ENCODE data around the gene NBEAL2. TPM values are rescaled to one million over a fixed set of nuclear protein-coding genes. Genes with fewer than 3 reads are reported as not detected.

NBEAL2 gene
- total RNA-seq, 1 experiment from 2014 or later = 80.0 TPM

DNA sequence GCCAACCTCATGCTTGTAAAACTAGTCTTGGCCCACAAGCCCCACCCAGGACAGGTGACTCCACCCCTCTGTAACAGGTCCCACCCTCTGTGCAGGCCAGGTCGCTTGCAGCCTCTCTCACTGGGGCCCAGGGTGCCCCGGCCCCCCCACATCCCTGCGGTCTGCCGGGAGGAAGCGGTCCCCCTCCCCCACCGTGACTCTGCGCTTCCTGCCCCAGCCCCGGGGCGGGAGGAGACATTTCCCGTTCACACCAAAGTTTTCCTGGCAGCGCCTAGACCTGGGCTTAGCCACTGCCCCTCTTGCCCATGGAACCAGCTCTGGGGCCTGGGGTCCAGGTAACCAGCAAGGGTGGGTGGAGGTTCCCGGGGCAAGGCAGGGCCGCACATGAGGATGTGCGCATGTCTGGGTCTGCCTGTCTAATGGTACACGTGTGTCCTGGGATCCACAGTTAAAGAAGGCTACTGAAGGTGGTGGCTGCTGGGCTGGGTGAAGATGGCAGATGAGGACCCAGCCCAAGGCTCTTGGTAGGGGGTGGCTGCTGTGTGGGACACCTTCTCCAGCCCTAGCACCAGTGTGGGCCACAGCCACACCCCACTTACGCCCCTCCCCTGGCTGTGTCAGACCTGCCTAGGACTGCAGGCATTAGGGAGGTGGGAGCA, 8.4 kb downstream of the NBEAL2 start (continued):
- TF ChIP-seq, protein P1, sequence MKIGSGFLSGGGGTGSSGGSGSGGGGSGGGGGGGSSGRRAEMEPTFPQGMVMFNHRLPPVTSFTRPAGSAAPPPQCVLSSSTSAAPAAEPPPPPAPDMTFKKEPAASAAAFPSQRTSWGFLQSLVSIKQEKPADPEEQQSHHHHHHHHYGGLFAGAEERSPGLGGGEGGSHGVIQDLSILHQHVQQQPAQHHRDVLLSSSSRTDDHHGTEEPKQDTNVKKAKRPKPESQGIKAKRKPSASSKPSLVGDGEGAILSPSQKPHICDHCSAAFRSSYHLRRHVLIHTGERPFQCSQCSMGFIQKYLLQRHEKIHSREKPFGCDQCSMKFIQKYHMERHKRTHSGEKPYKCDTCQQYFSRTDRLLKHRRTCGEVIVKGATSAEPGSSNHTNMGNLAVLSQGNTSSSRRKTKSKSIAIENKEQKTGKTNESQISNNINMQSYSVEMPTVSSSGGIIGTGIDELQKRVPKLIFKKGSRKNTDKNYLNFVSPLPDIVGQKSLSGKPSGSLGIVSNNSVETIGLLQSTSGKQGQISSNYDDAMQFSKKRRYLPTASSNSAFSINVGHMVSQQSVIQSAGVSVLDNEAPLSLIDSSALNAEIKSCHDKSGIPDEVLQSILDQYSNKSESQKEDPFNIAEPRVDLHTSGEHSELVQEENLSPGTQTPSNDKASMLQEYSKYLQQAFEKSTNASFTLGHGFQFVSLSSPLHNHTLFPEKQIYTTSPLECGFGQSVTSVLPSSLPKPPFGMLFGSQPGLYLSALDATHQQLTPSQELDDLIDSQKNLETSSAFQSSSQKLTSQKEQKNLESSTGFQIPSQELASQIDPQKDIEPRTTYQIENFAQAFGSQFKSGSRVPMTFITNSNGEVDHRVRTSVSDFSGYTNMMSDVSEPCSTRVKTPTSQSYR (CRISPR knock-in tag; IDR thresholded peaks at IDR 0.05) = 0 out of 2 replicates have a peak, but pooled peaks have one; percentile 66
- TF ChIP-seq NFE2L1 (CRISPR knock-in tag; IDR thresholded peaks at IDR 0.05) = peak; percentile 89

DNA sequence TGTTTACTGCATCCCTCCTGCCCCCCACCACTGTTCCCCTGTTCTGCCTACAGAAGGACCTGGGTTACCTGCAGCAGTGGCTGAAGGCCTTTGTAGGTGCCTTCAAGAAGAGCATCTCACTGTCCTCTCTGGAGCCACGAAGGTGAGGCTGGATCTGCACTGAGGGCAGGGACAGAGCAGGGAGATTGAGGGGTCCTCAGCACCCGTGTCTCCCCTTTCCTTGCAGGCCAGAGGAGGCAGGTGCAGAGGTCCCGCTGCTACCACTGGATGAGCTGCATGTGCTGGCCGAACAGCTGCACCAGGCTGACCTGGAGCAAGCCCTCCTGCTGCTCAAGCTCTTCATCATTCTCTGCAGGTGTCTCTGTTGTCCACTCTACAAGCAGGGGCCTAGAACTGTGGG, 9.2 kb downstream of the NBEAL2 start:
- TF ChIP-seq SMAD3 (CRISPR knock-in tag; IDR thresholded peaks at IDR 0.05; ENCODE audit: borderline replicate concordance) = no peak
- no peak for TF ChIP-seq OVOL2 (CRISPR knock-in tag; IDR thresholded peaks at IDR 0.05; ENCODE audit: borderline replicate concordance)
- TF ChIP-seq, protein P2, sequence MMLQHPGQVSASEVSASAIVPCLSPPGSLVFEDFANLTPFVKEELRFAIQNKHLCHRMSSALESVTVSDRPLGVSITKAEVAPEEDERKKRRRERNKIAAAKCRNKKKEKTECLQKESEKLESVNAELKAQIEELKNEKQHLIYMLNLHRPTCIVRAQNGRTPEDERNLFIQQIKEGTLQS (CRISPR knock-in tag; conservative IDR thresholded peaks at IDR 0.05) = no peak
- TF ChIP-seq, protein P3, sequence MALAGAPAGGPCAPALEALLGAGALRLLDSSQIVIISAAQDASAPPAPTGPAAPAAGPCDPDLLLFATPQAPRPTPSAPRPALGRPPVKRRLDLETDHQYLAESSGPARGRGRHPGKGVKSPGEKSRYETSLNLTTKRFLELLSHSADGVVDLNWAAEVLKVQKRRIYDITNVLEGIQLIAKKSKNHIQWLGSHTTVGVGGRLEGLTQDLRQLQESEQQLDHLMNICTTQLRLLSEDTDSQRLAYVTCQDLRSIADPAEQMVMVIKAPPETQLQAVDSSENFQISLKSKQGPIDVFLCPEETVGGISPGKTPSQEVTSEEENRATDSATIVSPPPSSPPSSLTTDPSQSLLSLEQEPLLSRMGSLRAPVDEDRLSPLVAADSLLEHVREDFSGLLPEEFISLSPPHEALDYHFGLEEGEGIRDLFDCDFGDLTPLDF (CRISPR knock-in tag; IDR thresholded peaks at IDR 0.05) = no peak
- DNase-seq (ENCODE audit: low spot score) = no peak
- ChIA-PET CTCF (interaction anchor here (2.8 kb wide), 1 partner anchor 10 kb away, joined by 21 read pairs; no protein-coding TSS in a partner anchor), POLR2A (no interaction called here)
- no peaks in the 10 kb centered on the region for H3K27me3 Mint-ChIP-seq (ENCODE audit: low read depth)
- ATAC-seq = no peak
- peaks cover 5% of the 10 kb centered on the region; the same call in 1 of the 2 replicates for H3K36me3 Mint-ChIP-seq
- H3K27ac Mint-ChIP-seq = no peak overlapping the region
- no peak overlapping the region for H3K4me3 Mint-ChIP-seq
- H3K9me3 Mint-ChIP-seq = no peaks in the 10 kb centered on the region
- peaks cover 32% of the 10 kb centered on the region for H3K4me1 Mint-ChIP-seq

DNA sequence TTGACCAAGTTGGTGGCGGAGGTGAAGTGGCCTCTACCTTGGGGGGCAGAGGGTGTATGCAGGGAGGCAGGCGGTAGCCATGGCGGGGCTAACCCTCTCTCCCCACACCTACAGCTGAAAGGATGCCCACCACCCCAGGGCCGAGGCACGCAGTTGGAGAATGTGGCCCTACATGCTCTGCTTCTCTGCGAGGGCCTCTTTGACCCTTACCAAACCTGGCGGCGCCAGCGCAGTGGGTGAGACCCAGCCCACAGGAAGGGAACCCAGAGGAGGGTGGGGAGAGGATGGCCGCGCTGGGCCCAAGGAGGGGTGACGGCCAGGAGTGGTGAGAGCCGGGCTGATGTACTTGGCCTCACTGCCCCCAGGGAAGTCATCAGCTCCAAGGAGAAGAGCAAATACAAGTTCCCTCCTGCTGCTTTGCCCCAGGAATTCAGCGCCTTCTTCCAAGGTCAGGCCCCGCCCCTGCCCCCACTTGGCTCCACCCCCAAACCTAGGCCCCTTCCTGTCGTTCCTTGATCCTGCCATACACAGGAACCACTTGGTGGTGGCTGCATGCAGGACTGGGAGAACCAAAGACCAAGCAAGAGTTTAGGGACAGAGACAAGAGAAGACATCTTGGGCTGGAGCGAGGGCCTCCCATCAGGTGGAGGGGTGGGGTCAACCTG, 9.8 kb downstream of the NBEAL2 start:
- Mint-ChIP-seq H3K9me3 (no peaks in the 10 kb centered on the region), H3K4me3 (no peak overlapping the region), H3K4me1 (peaks cover 32% of the 10 kb centered on the region), H3K27ac (no peak overlapping the region), H3K36me3 (peaks cover 5% of the 10 kb centered on the region; the same call in 1 of the 2 replicates), H3K27me3 (ENCODE audit: low read depth) (no peaks in the 10 kb centered on the region)
- TF ChIP-seq ZNF138 (CRISPR knock-in tag; conservative IDR thresholded peaks at IDR 0.05) = no peak
- TF ChIP-seq, protein P4, sequence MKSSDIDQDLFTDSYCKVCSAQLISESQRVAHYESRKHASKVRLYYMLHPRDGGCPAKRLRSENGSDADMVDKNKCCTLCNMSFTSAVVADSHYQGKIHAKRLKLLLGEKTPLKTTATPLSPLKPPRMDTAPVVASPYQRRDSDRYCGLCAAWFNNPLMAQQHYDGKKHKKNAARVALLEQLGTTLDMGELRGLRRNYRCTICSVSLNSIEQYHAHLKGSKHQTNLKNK (CRISPR knock-in tag; IDR thresholded peaks at IDR 0.05) = no peak
- TF ChIP-seq, protein P5, sequence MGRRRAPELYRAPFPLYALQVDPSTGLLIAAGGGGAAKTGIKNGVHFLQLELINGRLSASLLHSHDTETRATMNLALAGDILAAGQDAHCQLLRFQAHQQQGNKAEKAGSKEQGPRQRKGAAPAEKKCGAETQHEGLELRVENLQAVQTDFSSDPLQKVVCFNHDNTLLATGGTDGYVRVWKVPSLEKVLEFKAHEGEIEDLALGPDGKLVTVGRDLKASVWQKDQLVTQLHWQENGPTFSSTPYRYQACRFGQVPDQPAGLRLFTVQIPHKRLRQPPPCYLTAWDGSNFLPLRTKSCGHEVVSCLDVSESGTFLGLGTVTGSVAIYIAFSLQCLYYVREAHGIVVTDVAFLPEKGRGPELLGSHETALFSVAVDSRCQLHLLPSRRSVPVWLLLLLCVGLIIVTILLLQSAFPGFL (CRISPR knock-in tag; IDR thresholded peaks at IDR 0.05; ENCODE audit: borderline replicate concordance) = no peak
- ChIA-PET CTCF (interaction anchor here (2.8 kb wide), 1 partner anchor 9 kb away, joined by 21 read pairs; no protein-coding TSS in a partner anchor), POLR2A (no interaction called here)
- DNase-seq (ENCODE audit: low spot score) (peak; percentile 45), ATAC-seq (no peak; the same call in 1 of the 2 replicates)

DNA sequence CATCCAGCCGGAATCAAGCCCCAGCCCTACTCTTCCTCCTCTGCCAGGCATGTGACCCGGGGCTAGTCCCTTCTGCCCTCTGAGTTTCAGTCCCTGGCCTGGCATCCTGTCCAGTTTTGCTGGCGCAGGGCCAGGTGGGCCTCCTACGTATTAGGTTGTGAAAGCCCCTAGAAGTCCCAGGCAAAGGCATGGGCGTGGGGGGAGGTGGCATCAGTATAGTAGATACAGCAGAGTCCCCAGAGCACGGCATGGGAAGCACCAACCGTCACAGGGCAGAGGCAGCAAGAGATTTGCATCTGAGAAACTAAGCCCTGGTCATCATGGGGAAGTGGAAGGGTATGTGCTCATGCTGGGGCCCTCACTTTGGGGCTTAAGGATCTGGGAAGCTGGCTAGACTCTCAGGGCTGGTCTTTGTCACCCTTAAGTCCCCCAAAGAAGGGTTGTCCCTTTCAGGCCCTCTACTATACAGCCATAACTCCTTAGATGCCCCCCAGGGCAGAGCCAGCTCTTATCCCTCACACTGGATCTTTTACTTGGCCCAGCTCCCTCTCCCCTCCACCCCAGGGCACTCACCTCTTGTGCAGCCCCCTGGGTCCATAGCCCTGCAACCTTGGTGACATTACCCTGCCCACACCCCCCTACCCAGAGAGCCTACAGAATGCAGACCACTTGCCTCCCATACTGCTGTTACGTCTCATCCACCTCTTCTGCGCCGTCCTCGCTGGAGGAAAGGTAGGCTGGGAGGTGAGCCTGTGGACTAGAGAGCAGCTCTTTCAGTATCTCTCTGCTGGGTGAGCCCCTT, 11.3 kb downstream of the NBEAL2 start:
- H3K27me3 Mint-ChIP-seq (ENCODE audit: low read depth) = no peaks in the 10 kb centered on the region
- no peak for DNase-seq (ENCODE audit: low spot score)
- ATAC-seq = no peak
- no peak overlapping the region for H3K27ac Mint-ChIP-seq
- peaks cover 32% of the 10 kb centered on the region for H3K4me1 Mint-ChIP-seq
- H3K36me3 Mint-ChIP-seq = peaks cover 7% of the 10 kb centered on the region; the same call in 1 of the 2 replicates
- CTCF ChIA-PET = no interaction called here
- POLR2A ChIA-PET = no interaction called here
- no peaks in the 10 kb centered on the region for H3K9me3 Mint-ChIP-seq
- no peak for TF ChIP-seq IRF2 (CRISPR knock-in tag; IDR thresholded peaks at IDR 0.05; ENCODE audit: borderline replicate concordance, low read depth)
- TF ChIP-seq SOX15 (CRISPR knock-in tag; IDR thresholded peaks at IDR 0.05) = no peak
- no peak for TF ChIP-seq ZNF416 (CRISPR knock-in tag; IDR thresholded peaks at IDR 0.05)
- no peak overlapping the region for H3K4me3 Mint-ChIP-seq

Measured in WTC11 (cell line).